Epithelial cell of alveolus of lung (primary cell): ENCODE data around the gene EIF4G2. TPM values are rescaled to one million over a fixed set of nuclear protein-coding genes. Genes with fewer than 3 reads are reported as not detected.

Experiments
- total RNA-seq: library from RNA; depleted of rRNA; stranded (reverse); fragments of >200 nt; gene quantifications from 2 replicates; pipeline ENCODE4 v1.2.1, GENCODE V29; 2015

Gene EIF4G2
- total RNA-seq = 482 and 501 TPM in 2 replicates

DNA sequence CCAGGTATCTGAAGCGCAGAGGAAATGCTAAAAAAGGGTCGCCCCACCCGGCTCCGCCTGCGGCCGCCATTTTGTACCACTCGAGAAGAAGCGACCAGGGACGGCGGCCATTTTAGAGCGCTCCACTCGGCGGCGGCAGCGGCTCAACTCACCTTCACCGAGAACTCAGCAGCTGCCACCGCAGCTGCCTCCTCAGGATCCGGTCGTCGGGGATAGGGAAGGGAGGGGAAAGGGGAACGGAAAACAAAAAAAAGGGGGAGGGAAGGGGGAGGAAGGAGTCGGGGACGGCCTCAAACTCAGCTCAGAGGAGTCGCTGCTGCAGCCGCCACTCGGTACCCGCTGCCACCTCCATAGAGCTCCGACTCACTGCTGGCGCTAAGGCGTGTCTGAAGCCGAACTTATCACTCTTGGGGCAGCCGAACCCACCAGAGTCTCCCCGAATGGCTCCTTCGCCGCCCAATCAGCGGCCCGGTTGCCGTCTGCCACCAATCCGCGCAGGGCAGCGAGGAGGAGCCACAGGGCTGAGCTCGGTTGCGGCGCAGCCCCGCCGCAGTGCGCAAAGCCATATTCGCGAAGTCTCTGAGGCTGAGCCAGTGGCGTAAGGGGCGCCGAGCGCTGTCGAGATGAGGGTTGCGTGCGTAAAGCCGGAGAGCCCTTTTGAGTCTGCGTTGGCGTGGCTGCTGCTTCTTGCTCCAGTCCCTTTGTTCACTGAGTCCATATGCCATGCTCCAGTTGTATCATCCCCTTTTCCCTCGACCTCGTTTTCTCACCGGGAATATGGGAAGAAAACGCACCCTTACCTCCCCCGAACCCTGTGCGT lies at the start of gene EIF4G2:
Gene EIF4G2 (minus strand): TSS at position 374 of the 820 bp plus-strand sequence.

DNA sequence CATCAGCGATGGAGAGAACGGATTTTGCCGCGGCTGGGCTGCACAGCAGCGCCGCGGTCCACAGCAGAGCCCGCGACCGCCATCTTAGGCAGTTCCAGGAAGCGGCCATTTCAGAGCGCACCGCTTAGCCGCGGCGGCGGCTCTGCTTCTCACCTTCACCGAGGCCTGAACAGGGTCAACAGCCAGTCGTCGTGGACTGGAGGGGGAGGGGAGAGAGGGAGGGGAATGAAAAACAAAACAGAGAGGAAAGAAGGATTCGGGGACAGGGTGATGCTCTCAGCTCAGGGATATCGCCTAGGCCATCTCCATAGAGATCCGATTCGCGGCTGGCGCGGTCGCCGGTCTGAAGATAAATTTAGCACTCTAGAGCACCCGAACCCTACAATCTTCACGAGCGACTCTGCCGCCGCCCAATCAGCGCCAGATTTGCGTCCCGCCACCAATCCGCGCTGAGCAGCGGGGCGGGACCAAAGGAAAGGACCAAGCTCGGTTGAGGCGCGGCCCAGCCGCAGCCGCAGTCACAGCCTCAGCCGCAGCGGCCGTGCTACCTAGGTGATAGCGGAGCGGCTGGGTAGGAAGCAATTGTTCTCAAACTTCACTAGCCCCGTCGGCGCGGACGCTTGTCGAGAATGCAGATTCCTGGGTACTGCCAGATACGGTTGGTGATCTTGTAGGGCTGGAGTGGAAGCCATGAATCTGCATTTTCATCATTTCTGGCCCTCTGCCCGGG lies 49.1 kb upstream of the EIF4G2 start, which contains the start of gene ZBED5:
Gene ZBED5 (minus strand): TSS at position 345 of the 730 bp plus-strand sequence. CDS start 3,108 bp downstream, outside the sequence.

DNA sequence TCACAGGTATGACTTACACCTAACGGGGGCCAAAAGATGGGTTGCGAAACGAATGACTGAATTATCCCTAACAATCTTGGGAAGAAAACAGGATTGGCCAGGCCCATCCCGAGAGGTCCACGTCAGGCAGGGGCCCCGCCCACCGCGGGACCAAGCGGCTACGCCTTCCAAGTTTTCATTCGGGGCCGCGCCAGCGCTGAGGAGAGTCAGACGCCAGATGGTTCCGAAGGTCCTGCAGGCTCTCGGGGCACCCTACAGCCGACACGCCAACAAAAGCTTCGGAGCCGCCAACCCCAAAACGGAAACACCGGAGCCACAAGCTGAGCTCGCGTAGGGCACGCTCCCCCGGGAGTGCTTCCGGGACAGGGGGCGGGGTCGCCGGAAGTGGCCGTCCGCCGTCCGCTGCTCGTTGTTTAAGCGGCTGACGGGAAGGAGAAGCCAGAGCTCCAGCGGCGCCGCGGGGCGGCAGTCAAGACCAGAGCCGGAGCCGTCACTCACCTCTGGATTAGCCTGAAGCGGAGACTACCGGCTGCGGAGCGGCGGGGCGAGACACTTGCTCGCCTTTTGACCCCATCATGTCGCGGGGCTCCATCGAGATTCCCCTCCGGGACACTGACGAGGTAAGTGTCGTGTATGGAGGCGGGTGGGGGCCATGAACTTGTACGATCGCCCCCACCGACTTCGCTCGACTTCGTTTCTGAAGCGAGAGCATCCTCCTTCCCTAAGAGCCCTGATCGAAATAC lies 57.7 kb downstream of the EIF4G2 start, which contains the start of gene CTR9:
Gene CTR9 (plus strand): TSS at position 409 of the 743 bp plus-strand sequence. CDS start 167 bp downstream, at position 576.

Other genes starting within 250 kb of the EIF4G2 start
- 1.2 and 2.3 TPM in 2 replicates for gene LYVE1, start 240.3 kb downstream of the EIF4G2 start, total RNA-seq
- 0.64 and 4.1 TPM in 2 replicates for gene IRAG1, start 115.2 kb downstream of the EIF4G2 start, total RNA-seq
- 16.8 and 19.5 TPM in 2 replicates for gene CTR9, start 57.7 kb downstream of the EIF4G2 start, total RNA-seq
- gene ZBED5, start 49.1 kb upstream of the EIF4G2 start, total RNA-seq = 16.7 and 59.9 TPM in 2 replicates